Pulmonary artery endothelial cell (primary cell): ENCODE data around the gene PAFAH1B2. TPM values are rescaled to one million over a fixed set of nuclear protein-coding genes. Genes with fewer than 3 reads are reported as not detected.
"Not testable (repeated sequence)": the region's sequence is repeated elsewhere in the genome, so short reads cannot be mapped to it uniquely, and the experiment has no call there.

Experiments
- DNase-seq: peaks from one replicate; pipeline ENCODE4 v3.0.0-alpha.2; 2011; ENCODE audit warnings: low read depth, low spot score
- total RNA-seq: library from RNA; depleted of rRNA; stranded (reverse); fragments of >200 nt; gene quantifications from 2 replicates; pipeline ENCODE4 v1.2.3, GENCODE V29; 2014

PAFAH1B2 gene
- total RNA-seq, 1 donor from 2014 or later, result 215 TPM

GRCh38 chr11:117201658-117202305 is 57.7 kb downstream of the PAFAH1B2 start:
- DNase-seq, result no peak

GRCh38 chr11:117202386-117203068 is 58.4 kb downstream of the PAFAH1B2 start:
- DNase-seq, result no peak

- no peak for DNase-seq
Observed at GRCh38 chr11:117203069-117203407, 59.0 kb downstream of the PAFAH1B2 start.

GRCh38 chr11:117204283-117205080 is 60.4 kb downstream of the PAFAH1B2 start:
- DNase-seq, result no peak

GRCh38 chr11:117205211-117205818 is 61.2 kb downstream of the PAFAH1B2 start:
- DNase-seq, result no peak

- not testable (repeated sequence) for DNase-seq
Observed at GRCh38 chr11:117206111-117206510, 62.0 kb downstream of the PAFAH1B2 start.

- not testable (repeated sequence) for DNase-seq
Observed at GRCh38 chr11:117206859-117207258, 62.8 kb downstream of the PAFAH1B2 start.

- not testable (repeated sequence) for DNase-seq
Observed at GRCh38 chr11:117207481-117207880, 63.4 kb downstream of the PAFAH1B2 start.

- not testable (repeated sequence) for DNase-seq
Observed at GRCh38 chr11:117208710-117209109, 64.6 kb downstream of the PAFAH1B2 start.

- not testable (repeated sequence) for DNase-seq
Observed at GRCh38 chr11:117209351-117210125, 65.5 kb downstream of the PAFAH1B2 start.

GRCh38 chr11:117210620-117211019 is 66.5 kb downstream of the PAFAH1B2 start:
- no peak for DNase-seq

- DNase-seq, result no peak
Observed at GRCh38 chr11:117212697-117213355, 68.7 kb downstream of the PAFAH1B2 start.

- DNase-seq, result no peak
Observed at GRCh38 chr11:117214404-117215110, 70.5 kb downstream of the PAFAH1B2 start.

- no peak for DNase-seq
Observed at GRCh38 chr11:117217141-117218084, 73.3 kb downstream of the PAFAH1B2 start.

- DNase-seq, result no peak
Observed at GRCh38 chr11:117218133-117218915, 74.2 kb downstream of the PAFAH1B2 start.

GRCh38 chr11:117219001-117219400 is 74.9 kb downstream of the PAFAH1B2 start:
- DNase-seq, result no peak

GRCh38 chr11:117219455-117219854 is 75.4 kb downstream of the PAFAH1B2 start:
- DNase-seq, result no peak

- no peak for DNase-seq
Observed at GRCh38 chr11:117219995-117220394, 75.9 kb downstream of the PAFAH1B2 start.
